Ovary (tissue), 9 donors: ENCODE results near the gene SCN1A. TPM values are rescaled to one million over a fixed set of nuclear protein-coding genes. Genes with fewer than 3 reads are reported as not detected.

Experiments used
- DNase-seq, 5 donors: peaks; one replicate each; pipeline ENCODE4 v3.0.0-alpha.2; 2019 to 2020
- H3K27ac ChIP-seq, 2 donors: fragments of 200-600 bp; one replicate each; pipeline versions ENCODE4 v1.5.1 to v1.8.0; 2019 to 2022
- H3K27me3 ChIP-seq: fragments of 200-600 bp; one replicate; pipeline ENCODE4 v1.8.0; 2022
- H3K36me3 ChIP-seq: fragments of 200-600 bp; sonication (generic); one replicate; pipeline ENCODE4 v1.5.1; 2019
- H3K4me1 ChIP-seq: one replicate; pipeline ENCODE4 v1.8.1; 2013; ENCODE audit warnings: mild to moderate bottlenecking, moderate library complexity; ENCODE audit not compliant: insufficient read depth
- H3K4me3 ChIP-seq: fragments of 200-600 bp; sonication (generic); one replicate; pipeline ENCODE4 v1.5.1; 2017
- H3K9me3 ChIP-seq, 2 donors: fragments of 200-600 bp in 1 of 2; sonication (generic) in 1 of 2; one replicate each; pipeline versions ENCODE4 v1.5.1 to v1.8.1; 2013 to 2019; ENCODE audit warnings: mild to moderate bottlenecking in 1 of 2, moderate library complexity in 1 of 2
- CTCF ChIP-seq, 3 donors: fragments of 450-650 bp in 2 of 3; fragments of 200-600 bp in 1 of 3; IDR thresholded peaks; one replicate each; pipeline versions ENCODE4 v1.5.1 to v1.8.0; 2016 to 2022; ENCODE audit warnings: antibody characterized with exemption in 3 of 3, mild to moderate bottlenecking in 1 of 3
- EP300 ChIP-seq: sonication (generic); formaldehyde crosslinking; IDR thresholded peaks from one replicate; pipeline ENCODE4 v1.6.1; 2017; ENCODE audit warnings: antibody characterized with exemption
- POLR2A ChIP-seq: fragments of 450-650 bp; IDR thresholded peaks from one replicate; pipeline ENCODE4 v1.6.1; 2017; ENCODE audit warnings: antibody characterized with exemption, mild to moderate bottlenecking, moderate library complexity
- WGBS, 3 donors: extraction: QIAGEN DNeasy Blood & Tissue Kit in 1 of 3; methylation state at CpG; one replicate each; pipeline versions ENCODE4 v1.1.5 to v1.1.7; 2013 to 2017; 5-methylcytosine and 5-hydroxymethylcytosine counted together
- intact Hi-C, 4 donors: fragments of 100-400 bp; cut with DNase I; formaldehyde crosslinking; loops; one replicate each; pipeline versions ENCODE4 v1.11.0 to v1.15.1; 2022 to 2023
- polyA plus RNA-seq, 2 donors: library from polyadenylated mRNA; stranded (reverse); fragments of 200-250 nt in 1 of 2; fragments of 350-450 nt in 1 of 2; fragmentation: Illumina TruSeq in 1 of 2; extraction: RNeasy Lipid Tissue Mini Kit (QIAGEN cat#74804) in 1 of 2; gene quantifications; one replicate each; pipeline ENCODE4 v1.2.3, GENCODE V29; 2013 to 2014
- total RNA-seq, 7 donors: library from RNA; depleted of rRNA in 2 of 7; stranded (reverse); fragments of >200 nt in 2 of 7; fragmentation: NEBNext Ultra II Directional in 3 of 7; extraction: Animal tissue kit (Norgen Biotek cat#: 25700) in 3 of 7; gene quantifications; one replicate each; pipeline versions ENCODE4 v1.1.0 to v1.2.4, GENCODE V29; 2016 to 2023
- donor health status: DM: no; HTN: no; CAD: no; lungs with moderate emphysema.
- donor health status: DM: no; HTN: no; CAD: no.
- donor health status: Bipolar disorder and iron deficiency.
- donor health status: DM: yes; HTN: yes; CAD: no.
- donor health status: DM: no; HTN: no; CAD: no.
- donor health status: DM: yes; HTN: yes; CAD: no.

Gene SCN1A
- total and polyA plus RNA-seq, 9 donors: under 0.01 to 5.6 (median 0.34) TPM; not detected in 5

- no peaks in the 10 kb centered on the region for H3K27me3 ChIP-seq
- no peak overlapping the region for H3K27ac ChIP-seq
- no peaks in the 10 kb centered on the region for H3K9me3 ChIP-seq
- no peak for TF ChIP-seq CTCF (IDR thresholded peaks at IDR 0.05)
- no peak for TF ChIP-seq POLR2A
- no peak for TF ChIP-seq EP300
- H3K36me3 ChIP-seq: no peaks in the 10 kb centered on the region
- no peak overlapping the region for H3K4me3 ChIP-seq
- no peaks in the 10 kb centered on the region for H3K4me1 ChIP-seq
- intact Hi-C loops: no loop called here
- WGBS, 3 donors: 87 to 93% (median 88%) methylated on average over 3 of the region's 3 CpGs
- no peak for DNase-seq
Observed at GRCh38 chr2:166156985-166157490, 29.2 kb upstream of the SCN1A start.

GRCh38 chr2:166155589-166155988 lies 27.8 kb upstream of the SCN1A start:
- H3K27ac ChIP-seq: no peak overlapping the region
- H3K9me3 ChIP-seq: no peaks in the 10 kb centered on the region
- no peaks in the 10 kb centered on the region for H3K27me3 ChIP-seq
- TF ChIP-seq CTCF (IDR thresholded peaks at IDR 0.05): no peak
- TF ChIP-seq EP300: no peak
- TF ChIP-seq POLR2A: no peak
- no peak overlapping the region for H3K4me3 ChIP-seq
- DNase-seq: no peak
- 74 to 76% (median 74%) methylated on average over 2 of the region's 2 CpGs for WGBS, 3 donors
- intact Hi-C loops: no loop called here
- H3K36me3 ChIP-seq: no peaks in the 10 kb centered on the region
- no peaks in the 10 kb centered on the region for H3K4me1 ChIP-seq

GRCh38 chr2:166154685-166155338 lies 27.0 kb upstream of the SCN1A start:
- Histone ChIP-seq H3K4me3 (no peak overlapping the region), H3K4me1 (no peaks in the 10 kb centered on the region), H3K36me3 (no peaks in the 10 kb centered on the region), H3K27ac (no peak overlapping the region), H3K9me3 (no peaks in the 10 kb centered on the region), H3K27me3 (no peaks in the 10 kb centered on the region)
- no peak for DNase-seq
- intact Hi-C loops: no loop called here
- WGBS, 3 donors: 46 to 53% (median 48%) methylated on average over 3 of the region's 3 CpGs
- TF ChIP-seq CTCF (IDR thresholded peaks at IDR 0.05): no peak
- TF ChIP-seq EP300: no peak
- TF ChIP-seq POLR2A: no peak

- DNase-seq: no peak
- no peak for TF ChIP-seq EP300
- TF ChIP-seq CTCF (IDR thresholded peaks at IDR 0.05): no peak
- no peak for TF ChIP-seq POLR2A
- intact Hi-C loops: no loop called here
Observed at GRCh38 chr2:166152064-166152463, 24.2 kb upstream of the SCN1A start.

More at GRCh38 chr2:166152064-166152463, 24.2 kb upstream of the SCN1A start:
- H3K27me3 ChIP-seq: no peaks in the 10 kb centered on the region
- H3K9me3 ChIP-seq: no peaks in the 10 kb centered on the region
- H3K36me3 ChIP-seq: no peaks in the 10 kb centered on the region
- no peaks in the 10 kb centered on the region for H3K4me1 ChIP-seq
- no peak overlapping the region for H3K27ac ChIP-seq
- H3K4me3 ChIP-seq: no peak overlapping the region
